ENCODE data around the gene IGSF10.

- TF ChIP-seq CTCF (IDR thresholded peaks at IDR 0.05 in 8 of 11, conservative IDR thresholded peaks at IDR 0.05 in 3 of 11): no peak
- TF ChIP-seq POLR2A (IDR thresholded peaks at IDR 0.05): no peak
These were observed 26.5 kb downstream of the IGSF10 start for GRCh38 chr3:151434151-151434890.
